Ovary (tissue), 9 donors: Measurements from ENCODE around the gene BRAP. TPM values are rescaled to one million over a fixed set of nuclear protein-coding genes. Genes with fewer than 3 reads are reported as not detected.
"Not testable (repeated sequence)": the region's sequence is repeated elsewhere in the genome, so short reads cannot be mapped to it uniquely, and the experiment has no call there.

Experiments used
- DNase-seq, 5 donors: peaks; one replicate each; pipeline ENCODE4 v3.0.0-alpha.2; 2019 to 2020
- H3K27ac ChIP-seq, 2 donors: fragments of 200-600 bp; one replicate each; pipeline versions ENCODE4 v1.5.1 to v1.8.0; 2019 to 2022
- H3K27me3 ChIP-seq: fragments of 200-600 bp; one replicate; pipeline ENCODE4 v1.8.0; 2022
- H3K36me3 ChIP-seq: fragments of 200-600 bp; sonication (generic); one replicate; pipeline ENCODE4 v1.5.1; 2019
- H3K4me1 ChIP-seq: one replicate; pipeline ENCODE4 v1.8.1; 2013; ENCODE audit warnings: mild to moderate bottlenecking, moderate library complexity; ENCODE audit not compliant: insufficient read depth
- H3K4me3 ChIP-seq: fragments of 200-600 bp; sonication (generic); one replicate; pipeline ENCODE4 v1.5.1; 2017
- H3K9me3 ChIP-seq, 2 donors: fragments of 200-600 bp in 1 of 2; sonication (generic) in 1 of 2; one replicate each; pipeline versions ENCODE4 v1.5.1 to v1.8.1; 2013 to 2019; ENCODE audit warnings: mild to moderate bottlenecking in 1 of 2, moderate library complexity in 1 of 2
- EP300 ChIP-seq: sonication (generic); formaldehyde crosslinking; IDR thresholded peaks from one replicate; pipeline ENCODE4 v1.6.1; 2017; ENCODE audit warnings: antibody characterized with exemption
- POLR2A ChIP-seq: fragments of 450-650 bp; IDR thresholded peaks from one replicate; pipeline ENCODE4 v1.6.1; 2017; ENCODE audit warnings: antibody characterized with exemption, mild to moderate bottlenecking, moderate library complexity
- WGBS, 3 donors: extraction: QIAGEN DNeasy Blood & Tissue Kit in 1 of 3; methylation state at CpG; one replicate each; pipeline versions ENCODE4 v1.1.5 to v1.1.7; 2013 to 2017; 5-methylcytosine and 5-hydroxymethylcytosine counted together
- intact Hi-C, 4 donors: fragments of 100-400 bp; cut with DNase I; formaldehyde crosslinking; loops; one replicate each; pipeline versions ENCODE4 v1.11.0 to v1.15.1; 2022 to 2023
- polyA plus RNA-seq, 2 donors: library from polyadenylated mRNA; stranded (reverse); fragments of 200-250 nt in 1 of 2; fragments of 350-450 nt in 1 of 2; fragmentation: Illumina TruSeq in 1 of 2; extraction: RNeasy Lipid Tissue Mini Kit (QIAGEN cat#74804) in 1 of 2; gene quantifications; one replicate each; pipeline ENCODE4 v1.2.3, GENCODE V29; 2013 to 2014
- total RNA-seq, 7 donors: library from RNA; depleted of rRNA in 2 of 7; stranded (reverse); fragments of >200 nt in 2 of 7; fragmentation: NEBNext Ultra II Directional in 3 of 7; extraction: Animal tissue kit (Norgen Biotek cat#: 25700) in 3 of 7; gene quantifications; one replicate each; pipeline versions ENCODE4 v1.1.0 to v1.2.4, GENCODE V29; 2016 to 2023
- TF ChIP-seq, protein P1 (sequence below), 3 donors: fragments of 450-650 bp in 2 of 3; fragments of 200-600 bp in 1 of 3; IDR thresholded peaks; one replicate each; pipeline versions ENCODE4 v1.5.1 to v1.8.0; 2016 to 2022; ENCODE audit warnings: antibody characterized with exemption in 3 of 3, mild to moderate bottlenecking in 1 of 3
- donor health status: DM: no; HTN: no; CAD: no; lungs with moderate emphysema.
- donor health status: DM: no; HTN: no; CAD: no.
- donor health status: Bipolar disorder and iron deficiency.
- donor health status: DM: yes; HTN: yes; CAD: no.
- donor health status: DM: no; HTN: no; CAD: no.
- donor health status: DM: yes; HTN: yes; CAD: no.

BRAP gene
- total and polyA plus RNA-seq, 9 donors: 9.5 to 24.4 (median 16.9) TPM

DNA sequence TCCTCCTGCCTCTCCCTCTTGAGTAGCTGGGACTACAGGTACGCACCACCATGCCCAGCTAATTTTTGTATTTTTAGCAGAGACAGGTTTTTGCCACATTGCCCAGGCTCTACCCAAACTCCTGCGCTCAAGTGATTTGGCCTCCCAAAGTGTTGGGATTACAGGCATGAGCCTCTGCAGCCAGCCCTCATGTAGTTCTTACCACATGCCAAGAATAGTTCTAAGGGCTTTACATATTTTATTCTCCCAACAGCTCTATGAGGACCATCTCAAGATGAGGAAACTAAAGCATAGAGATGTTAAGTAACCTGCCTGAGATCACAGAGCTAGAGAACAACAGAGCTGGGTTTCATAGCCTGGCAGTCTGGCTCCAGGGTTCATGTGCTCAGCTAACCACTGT lies 43.0 kb upstream of the BRAP start:
- intact Hi-C loops: no loop called here
- no peak for TF ChIP-seq POLR2A
- no peak for TF ChIP-seq EP300
- TF ChIP-seq, protein P1, sequence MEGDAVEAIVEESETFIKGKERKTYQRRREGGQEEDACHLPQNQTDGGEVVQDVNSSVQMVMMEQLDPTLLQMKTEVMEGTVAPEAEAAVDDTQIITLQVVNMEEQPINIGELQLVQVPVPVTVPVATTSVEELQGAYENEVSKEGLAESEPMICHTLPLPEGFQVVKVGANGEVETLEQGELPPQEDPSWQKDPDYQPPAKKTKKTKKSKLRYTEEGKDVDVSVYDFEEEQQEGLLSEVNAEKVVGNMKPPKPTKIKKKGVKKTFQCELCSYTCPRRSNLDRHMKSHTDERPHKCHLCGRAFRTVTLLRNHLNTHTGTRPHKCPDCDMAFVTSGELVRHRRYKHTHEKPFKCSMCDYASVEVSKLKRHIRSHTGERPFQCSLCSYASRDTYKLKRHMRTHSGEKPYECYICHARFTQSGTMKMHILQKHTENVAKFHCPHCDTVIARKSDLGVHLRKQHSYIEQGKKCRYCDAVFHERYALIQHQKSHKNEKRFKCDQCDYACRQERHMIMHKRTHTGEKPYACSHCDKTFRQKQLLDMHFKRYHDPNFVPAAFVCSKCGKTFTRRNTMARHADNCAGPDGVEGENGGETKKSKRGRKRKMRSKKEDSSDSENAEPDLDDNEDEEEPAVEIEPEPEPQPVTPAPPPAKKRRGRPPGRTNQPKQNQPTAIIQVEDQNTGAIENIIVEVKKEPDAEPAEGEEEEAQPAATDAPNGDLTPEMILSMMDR (IDR thresholded peaks at IDR 0.05): no peak
- H3K4me3 ChIP-seq: no peak overlapping the region
- DNase-seq: no peak
- no peak overlapping the region for H3K27ac ChIP-seq
- no peaks in the 10 kb centered on the region for H3K36me3 ChIP-seq
- WGBS, 3 donors: 96 to 100% (median 97%) methylated on average over 2 of the region's 2 CpGs
- H3K27me3 ChIP-seq: no peaks in the 10 kb centered on the region
- no peaks in the 10 kb centered on the region for H3K4me1 ChIP-seq
- H3K9me3 ChIP-seq: no peaks in the 10 kb centered on the region

DNA sequence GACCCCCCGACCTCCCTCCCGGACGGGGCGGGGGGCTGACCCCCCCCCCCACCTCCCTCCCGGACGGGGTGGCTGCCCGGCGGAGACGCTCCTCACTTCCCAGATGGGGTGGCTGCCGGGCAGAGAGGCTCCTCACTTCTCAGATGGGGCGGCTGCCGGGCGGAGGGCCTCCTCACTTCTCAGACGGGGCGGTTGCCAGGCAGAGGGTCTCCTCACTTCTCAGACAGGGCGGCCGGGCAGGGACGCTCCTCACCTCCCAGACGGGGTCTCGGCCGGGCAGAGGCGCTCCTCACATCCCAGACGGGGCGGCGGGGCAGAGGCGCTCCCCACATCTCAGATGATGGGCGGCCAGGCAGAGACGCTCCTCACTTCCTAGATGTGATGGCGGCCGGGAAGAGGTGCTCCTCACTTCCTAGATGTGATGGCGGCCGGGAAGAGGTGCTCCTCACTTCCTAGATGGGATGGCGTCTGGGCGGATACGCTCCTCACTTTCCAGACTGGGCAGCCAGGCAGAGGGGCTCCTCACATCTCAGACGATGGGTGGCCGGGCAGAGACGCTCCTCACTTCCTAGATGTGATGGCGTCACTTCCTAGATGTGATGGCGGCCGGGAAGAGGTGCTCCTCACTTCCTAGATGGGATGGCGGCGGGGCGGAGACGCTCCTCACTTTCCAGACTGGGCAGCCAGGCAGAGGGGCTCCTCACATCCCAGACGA lies 38.0 kb upstream of the BRAP start:
- DNase-seq, H3K27ac ChIP-seq, intact Hi-C loops, H3K4me1 ChIP-seq, H3K4me3 ChIP-seq, H3K27me3 ChIP-seq, H3K36me3 ChIP-seq, H3K9me3 ChIP-seq: not testable (repeated sequence)
- WGBS, 3 donors: 95 to 98% (median 95%) methylated on average over 29 to 46 of the region's 46 CpGs

DNA sequence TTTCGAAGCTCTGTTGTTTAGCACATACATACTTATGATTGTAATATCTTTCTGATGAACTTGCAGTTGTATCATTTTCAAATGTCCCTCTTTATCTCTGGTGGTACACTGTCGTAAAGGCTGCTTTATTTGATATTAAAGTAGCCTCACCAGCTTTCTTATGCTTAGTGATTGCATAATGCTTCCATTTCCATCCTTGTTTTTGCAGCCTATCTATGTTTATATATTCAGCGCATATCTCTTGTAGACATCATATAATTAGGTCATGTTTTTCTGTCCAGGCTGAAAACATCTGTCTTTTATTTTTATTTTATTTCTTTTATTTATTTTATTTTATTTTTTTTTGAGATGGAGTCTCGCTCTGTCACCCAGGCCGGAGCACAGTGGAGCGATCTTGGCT lies 34.7 kb upstream of the BRAP start:
- no peaks in the 10 kb centered on the region for H3K9me3 ChIP-seq
- TF ChIP-seq, protein P1 (IDR thresholded peaks at IDR 0.05): no peak
- TF ChIP-seq EP300: no peak
- no peak for TF ChIP-seq POLR2A
- no peaks in the 10 kb centered on the region for H3K4me1 ChIP-seq
- no peaks in the 10 kb centered on the region for H3K27me3 ChIP-seq
- intact Hi-C loops: no loop called here
- H3K36me3 ChIP-seq: no peaks in the 10 kb centered on the region
- H3K4me3 ChIP-seq: no peak overlapping the region
- WGBS, 3 donors: 72 to 92% (median 87%) methylated on average over 6 of the region's 6 CpGs
- no peak for DNase-seq
- no peak overlapping the region for H3K27ac ChIP-seq

DNA sequence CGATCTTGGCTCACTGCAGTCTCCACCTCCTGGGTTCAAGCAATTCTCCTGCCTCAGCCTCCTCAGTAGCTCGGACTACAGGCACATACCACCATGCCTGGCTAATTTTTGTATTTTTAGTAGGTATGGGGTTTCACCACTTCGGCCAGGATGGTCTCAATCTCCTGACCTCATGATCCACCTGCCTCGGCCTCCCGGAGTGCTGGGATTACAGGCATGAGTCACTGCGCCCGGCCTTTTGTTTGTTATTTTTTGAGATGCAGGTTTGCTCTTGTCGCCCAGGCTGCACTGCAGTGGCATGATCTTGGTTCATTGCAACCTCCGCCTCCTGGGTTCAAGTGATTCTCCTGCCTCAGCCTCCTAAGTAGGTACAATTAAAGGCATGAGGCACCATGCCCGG lies 33.6 kb upstream of the BRAP start:
- H3K4me3 ChIP-seq, H3K4me1 ChIP-seq, H3K27ac ChIP-seq, DNase-seq, H3K36me3 ChIP-seq, intact Hi-C loops, H3K9me3 ChIP-seq, H3K27me3 ChIP-seq: not testable (repeated sequence)
- 92 to 94% (median 93%) methylated on average over 10 of the region's 10 CpGs for WGBS, 3 donors

DNA sequence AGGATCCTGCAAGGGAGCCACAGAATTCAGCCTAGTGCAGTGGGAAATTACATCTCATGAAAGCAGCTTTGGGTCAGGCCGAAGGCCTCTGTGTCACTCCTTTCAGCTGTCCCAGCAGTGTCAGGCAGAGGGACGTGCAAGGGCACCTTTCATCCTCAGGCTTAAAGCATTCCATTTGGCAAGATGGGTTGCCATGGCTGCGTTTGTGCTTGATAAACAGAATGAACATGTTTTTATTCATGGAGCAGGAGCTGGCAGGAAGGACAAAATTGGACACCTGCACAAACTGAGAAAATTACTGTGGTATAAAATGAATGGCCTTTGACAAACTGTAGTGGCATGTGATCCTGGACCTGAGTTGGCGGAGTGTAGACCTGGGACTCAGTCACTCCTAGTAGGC lies 29.5 kb upstream of the BRAP start:
- TF ChIP-seq EP300: no peak
- TF ChIP-seq, protein P1 (IDR thresholded peaks at IDR 0.05): no peak
- H3K4me3 ChIP-seq: no peak overlapping the region
- WGBS, 3 donors: 78 to 80% (median 78%) methylated on average over 4 of the region's 4 CpGs
- H3K27ac ChIP-seq: no peak overlapping the region
- DNase-seq: no peak
- no peaks in the 10 kb centered on the region for H3K9me3 ChIP-seq
- H3K27me3 ChIP-seq: no peaks in the 10 kb centered on the region
- no peaks in the 10 kb centered on the region for H3K36me3 ChIP-seq
- no peaks in the 10 kb centered on the region for H3K4me1 ChIP-seq
- intact Hi-C loops: no loop called here
